ENCODE measurements around the gene CELF2. TPM values are rescaled to one million over a fixed set of nuclear protein-coding genes. Genes with fewer than 3 reads are reported as not detected.

The CELF2 gene
- total RNA-seq, 1 donor from 2014 or later = 27.5 TPM

DNA sequence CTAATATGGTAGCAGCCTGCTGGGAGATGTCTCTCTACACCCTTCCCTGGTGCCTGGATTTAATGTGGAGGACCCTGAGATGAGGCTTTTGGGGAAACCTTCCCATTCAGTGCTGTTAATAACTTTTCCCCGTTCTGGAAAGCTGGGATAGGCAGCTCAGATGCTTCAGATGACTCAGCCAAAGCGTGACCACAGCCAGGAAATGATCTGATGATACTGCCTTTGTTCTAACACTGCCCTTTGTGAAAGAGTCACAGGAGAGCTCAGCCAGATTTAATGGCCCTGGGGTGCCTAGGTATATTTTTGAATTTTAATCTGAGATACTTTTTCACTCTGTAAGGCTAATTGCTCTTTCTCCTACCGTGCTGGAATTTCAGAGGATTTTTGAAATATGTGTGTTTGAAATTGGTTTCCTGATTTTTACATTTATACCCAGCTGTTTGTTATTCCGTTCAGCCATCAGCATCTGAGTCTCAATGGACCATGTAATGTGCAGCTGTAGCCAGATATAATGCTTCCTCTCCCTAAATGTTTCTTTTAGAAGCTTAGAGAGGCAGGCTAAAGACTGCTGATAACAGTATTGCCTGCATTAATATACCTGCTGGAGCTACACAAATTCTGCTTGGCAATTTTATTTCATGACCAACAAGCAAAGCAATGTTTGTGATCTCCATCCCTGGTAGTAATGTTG is 17.8 kb downstream of the CELF2 start:
- Mint-ChIP-seq H3K9me3 (ENCODE audit: unreplicated experiment) (no peaks in the 10 kb centered on the region), H3K4me1 (ENCODE audit: unreplicated experiment) (peaks cover 29% of the 10 kb centered on the region), H3K27ac (ENCODE audit: unreplicated experiment) (peak overlapping the region; percentile 99), H3K27me3 (ENCODE audit: unreplicated experiment) (no peaks in the 10 kb centered on the region), H3K4me3 (ENCODE audit: unreplicated experiment) (no peak overlapping the region), H3K36me3 (ENCODE audit: low read depth, unreplicated experiment) (no peaks in the 10 kb centered on the region)
- DNase-seq (ENCODE audit: low spot score) = peak; percentile 45
- TF ChIP-seq, protein P1, sequence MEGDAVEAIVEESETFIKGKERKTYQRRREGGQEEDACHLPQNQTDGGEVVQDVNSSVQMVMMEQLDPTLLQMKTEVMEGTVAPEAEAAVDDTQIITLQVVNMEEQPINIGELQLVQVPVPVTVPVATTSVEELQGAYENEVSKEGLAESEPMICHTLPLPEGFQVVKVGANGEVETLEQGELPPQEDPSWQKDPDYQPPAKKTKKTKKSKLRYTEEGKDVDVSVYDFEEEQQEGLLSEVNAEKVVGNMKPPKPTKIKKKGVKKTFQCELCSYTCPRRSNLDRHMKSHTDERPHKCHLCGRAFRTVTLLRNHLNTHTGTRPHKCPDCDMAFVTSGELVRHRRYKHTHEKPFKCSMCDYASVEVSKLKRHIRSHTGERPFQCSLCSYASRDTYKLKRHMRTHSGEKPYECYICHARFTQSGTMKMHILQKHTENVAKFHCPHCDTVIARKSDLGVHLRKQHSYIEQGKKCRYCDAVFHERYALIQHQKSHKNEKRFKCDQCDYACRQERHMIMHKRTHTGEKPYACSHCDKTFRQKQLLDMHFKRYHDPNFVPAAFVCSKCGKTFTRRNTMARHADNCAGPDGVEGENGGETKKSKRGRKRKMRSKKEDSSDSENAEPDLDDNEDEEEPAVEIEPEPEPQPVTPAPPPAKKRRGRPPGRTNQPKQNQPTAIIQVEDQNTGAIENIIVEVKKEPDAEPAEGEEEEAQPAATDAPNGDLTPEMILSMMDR (IDR thresholded peaks at IDR 0.05; ENCODE audit: unreplicated experiment) = no peak

- H3K27ac Mint-ChIP-seq (ENCODE audit: unreplicated experiment) = peak overlapping the region; percentile 99
- DNase-seq (ENCODE audit: low spot score) = peak; percentile 52
- H3K9me3 Mint-ChIP-seq (ENCODE audit: unreplicated experiment) = no peaks in the 10 kb centered on the region
- TF ChIP-seq, protein P1 (IDR thresholded peaks at IDR 0.05; ENCODE audit: unreplicated experiment) = peak; percentile 45
- no peaks in the 10 kb centered on the region for H3K27me3 Mint-ChIP-seq (ENCODE audit: unreplicated experiment)
- no peaks in the 10 kb centered on the region for H3K36me3 Mint-ChIP-seq (ENCODE audit: low read depth, unreplicated experiment)
- H3K4me3 Mint-ChIP-seq (ENCODE audit: unreplicated experiment) = no peak overlapping the region
- peaks cover 29% of the 10 kb centered on the region for H3K4me1 Mint-ChIP-seq (ENCODE audit: unreplicated experiment)
Measured at GRCh38 chr10:11036424-11037011, 18.8 kb downstream of the CELF2 start.

GRCh38 chr10:11037991-11038390 is 20.3 kb downstream of the CELF2 start:
- Mint-ChIP-seq H3K27me3 (ENCODE audit: unreplicated experiment) (no peaks in the 10 kb centered on the region), H3K36me3 (ENCODE audit: low read depth, unreplicated experiment) (no peaks in the 10 kb centered on the region), H3K4me3 (ENCODE audit: unreplicated experiment) (no peak overlapping the region), H3K4me1 (ENCODE audit: unreplicated experiment) (peaks cover 31% of the 10 kb centered on the region), H3K9me3 (ENCODE audit: unreplicated experiment) (no peaks in the 10 kb centered on the region), H3K27ac (ENCODE audit: unreplicated experiment) (no peak overlapping the region)
- TF ChIP-seq, protein P1 (IDR thresholded peaks at IDR 0.05; ENCODE audit: unreplicated experiment) = no peak
- no peak for DNase-seq (ENCODE audit: low spot score)

- Mint-ChIP-seq H3K4me1 (ENCODE audit: unreplicated experiment) (peaks cover 14% of the 10 kb centered on the region), H3K36me3 (ENCODE audit: low read depth, unreplicated experiment) (no peaks in the 10 kb centered on the region), H3K27ac (ENCODE audit: unreplicated experiment) (no peak overlapping the region), H3K27me3 (ENCODE audit: unreplicated experiment) (peaks cover 3% of the 10 kb centered on the region), H3K9me3 (ENCODE audit: unreplicated experiment) (no peaks in the 10 kb centered on the region), H3K4me3 (ENCODE audit: unreplicated experiment) (no peak overlapping the region)
- no peak for DNase-seq (ENCODE audit: low spot score)
- TF ChIP-seq, protein P1 (IDR thresholded peaks at IDR 0.05; ENCODE audit: unreplicated experiment) = no peak
Measured at GRCh38 chr10:11042357-11042756, 24.7 kb downstream of the CELF2 start.

GRCh38 chr10:11043039-11043438 is 25.4 kb downstream of the CELF2 start:
- Mint-ChIP-seq H3K4me1 (ENCODE audit: unreplicated experiment) (peaks cover 14% of the 10 kb centered on the region), H3K27me3 (ENCODE audit: unreplicated experiment) (peaks cover 3% of the 10 kb centered on the region), H3K9me3 (ENCODE audit: unreplicated experiment) (no peaks in the 10 kb centered on the region), H3K27ac (ENCODE audit: unreplicated experiment) (no peak overlapping the region), H3K4me3 (ENCODE audit: unreplicated experiment) (no peak overlapping the region), H3K36me3 (ENCODE audit: low read depth, unreplicated experiment) (no peaks in the 10 kb centered on the region)
- no peak for DNase-seq (ENCODE audit: low spot score)
- TF ChIP-seq, protein P1 (IDR thresholded peaks at IDR 0.05; ENCODE audit: unreplicated experiment) = no peak
